Kidney (tissue), 14 donors: ENCODE data around the gene HAPLN2. TPM values are rescaled to one million over a fixed set of nuclear protein-coding genes. Genes with fewer than 3 reads are reported as not detected.
A peak's percentile ranks its signal among the peaks of the same experiment; 100 is the strongest.

Source experiments
- DNase-seq, 5 donors: peaks; one replicate each; pipeline ENCODE4 v3.0.0-alpha.2; 2013 to 2020
- FAIRE-seq: peaks from 2 replicates; lab custom pipeline; 2012; peaks lifted over from hg19 to GRCh38; lab: Jason Lieb, UNC
- H3K27ac ChIP-seq, 2 donors: one replicate each; pipeline ENCODE4 v1.7.0; 2013; ENCODE audit warnings: low read depth in 2 of 2, low read length in 2 of 2, inconsistent platforms in 1 of 2
- H3K27me3 ChIP-seq: one replicate; pipeline ENCODE4 v1.7.1; 2013; ENCODE audit warnings: low read length, inconsistent platforms; ENCODE audit not compliant: control insufficient read depth, insufficient read depth
- H3K36me3 ChIP-seq, 3 donors: one replicate each; pipeline versions ENCODE4 v1.7.0 to v1.7.1; 2013; ENCODE audit warnings: low read length in 3 of 3, control low read depth in 1 of 3, inconsistent platforms in 1 of 3; ENCODE audit not compliant: insufficient read depth in 3 of 3, control insufficient read depth in 2 of 3
- H3K4me1 ChIP-seq, 3 donors: one replicate each; pipeline versions ENCODE4 v1.7.0 to v1.7.1; 2013; ENCODE audit warnings: low read length in 3 of 3, inconsistent platforms in 1 of 3, low read depth in 1 of 3; ENCODE audit not compliant: control insufficient read depth in 2 of 3, insufficient read depth in 2 of 3
- H3K4me3 ChIP-seq, 3 donors: one replicate each; pipeline versions ENCODE4 v1.7.0 to v1.8.1; 2013; ENCODE audit warnings: low read length in 3 of 3, control low read depth in 1 of 3, inconsistent platforms in 1 of 3
- H3K9ac ChIP-seq, 3 donors: one replicate each; pipeline versions ENCODE4 v1.7.0 to v1.7.1; 2013; ENCODE audit warnings: low read length in 3 of 3, control low read depth in 1 of 3, inconsistent platforms in 1 of 3
- H3K9me3 ChIP-seq, 3 donors: one replicate each; pipeline versions ENCODE4 v1.7.0 to v1.7.1; 2013; ENCODE audit warnings: low read length in 3 of 3, control low read depth in 1 of 3, inconsistent platforms in 1 of 3; ENCODE audit not compliant: control insufficient read depth in 2 of 3, insufficient read depth in 1 of 3
- intact Hi-C: fragments of 100-400 bp; cut with DNase I; formaldehyde crosslinking; loops from one replicate; pipeline ENCODE4 v1.11.1; 2022
- polyA plus RNA-seq: library from polyadenylated mRNA; stranded (reverse); fragments of 350-450 nt; fragmentation: Illumina TruSeq; extraction: RNeasy Lipid Tissue Mini Kit (QIAGEN cat#74804); gene quantifications from one replicate; pipeline ENCODE4 v1.2.3, GENCODE V29; 2014; ENCODE audit warnings: low read depth, low replicate concordance; ENCODE audit not compliant: insufficient read depth
- total RNA-seq: library from RNA; stranded (reverse); fragmentation: NEBNext Ultra II Directional; extraction: Animal tissue kit (Norgen Biotek cat#: 25700); gene quantifications from one replicate; pipeline ENCODE4 v1.2.1, GENCODE V29; 2021
- TF ChIP-seq, protein P1 (sequence below): IDR thresholded peaks from 3 replicates; pipeline ENCODE4 v1.5.1; 2012; ENCODE audit warnings: mild to moderate bottlenecking, moderate library complexity, borderline replicate concordance; ENCODE audit not compliant: insufficient read depth; ENCODE audit errors: extremely low read depth
- donor health status: control.
- donor health status: control.
- donor health status: control.
- donor health status: control.
- donor health status: control.
- donor health status: DM: yes; HTN: yes; CAD: no.
- donor health status: Normal renal cell carcinoma (clear cell type).

Gene HAPLN2
- total and polyA plus RNA-seq, 2 donors from 2014 or later = 0.30 to 1.9 TPM

DNA sequence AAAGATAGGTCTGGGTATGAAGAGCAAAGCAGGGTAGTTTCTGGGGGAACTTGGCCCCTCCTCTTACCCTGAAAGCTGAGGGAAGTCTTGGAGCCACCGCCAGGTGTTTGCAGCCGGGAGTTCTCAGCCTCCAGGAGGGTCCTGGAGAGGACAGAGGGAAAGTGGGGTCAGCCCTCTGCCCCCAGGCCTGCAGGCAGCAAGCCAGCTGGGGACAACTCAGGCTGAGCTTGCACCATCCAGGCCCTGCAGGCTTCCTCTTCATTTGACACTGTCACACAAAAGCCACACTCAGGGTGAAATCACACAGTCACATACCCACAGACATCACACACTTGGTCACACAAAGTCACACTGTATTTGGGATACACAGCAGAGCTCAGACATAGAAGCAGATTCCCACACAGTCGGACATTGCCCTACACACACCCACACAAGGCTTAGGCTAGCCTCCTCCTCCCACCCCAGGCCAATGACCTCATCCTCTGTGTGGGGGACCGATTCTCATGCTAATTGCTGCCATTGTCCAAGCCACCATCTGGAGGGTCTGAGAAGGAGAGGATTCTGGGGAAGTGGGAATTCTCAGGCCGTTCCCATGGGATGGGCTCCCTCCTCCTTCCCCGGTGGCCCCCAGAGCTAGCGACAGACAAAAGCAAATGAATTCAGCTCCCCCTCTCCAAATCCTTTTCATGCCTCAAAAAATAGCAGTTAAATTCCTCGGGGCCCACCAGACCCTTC lies 54.3 kb downstream of the HAPLN2 start:
- TF ChIP-seq, protein P1, sequence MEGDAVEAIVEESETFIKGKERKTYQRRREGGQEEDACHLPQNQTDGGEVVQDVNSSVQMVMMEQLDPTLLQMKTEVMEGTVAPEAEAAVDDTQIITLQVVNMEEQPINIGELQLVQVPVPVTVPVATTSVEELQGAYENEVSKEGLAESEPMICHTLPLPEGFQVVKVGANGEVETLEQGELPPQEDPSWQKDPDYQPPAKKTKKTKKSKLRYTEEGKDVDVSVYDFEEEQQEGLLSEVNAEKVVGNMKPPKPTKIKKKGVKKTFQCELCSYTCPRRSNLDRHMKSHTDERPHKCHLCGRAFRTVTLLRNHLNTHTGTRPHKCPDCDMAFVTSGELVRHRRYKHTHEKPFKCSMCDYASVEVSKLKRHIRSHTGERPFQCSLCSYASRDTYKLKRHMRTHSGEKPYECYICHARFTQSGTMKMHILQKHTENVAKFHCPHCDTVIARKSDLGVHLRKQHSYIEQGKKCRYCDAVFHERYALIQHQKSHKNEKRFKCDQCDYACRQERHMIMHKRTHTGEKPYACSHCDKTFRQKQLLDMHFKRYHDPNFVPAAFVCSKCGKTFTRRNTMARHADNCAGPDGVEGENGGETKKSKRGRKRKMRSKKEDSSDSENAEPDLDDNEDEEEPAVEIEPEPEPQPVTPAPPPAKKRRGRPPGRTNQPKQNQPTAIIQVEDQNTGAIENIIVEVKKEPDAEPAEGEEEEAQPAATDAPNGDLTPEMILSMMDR = no peak
- H3K27me3 ChIP-seq = peaks cover 10% of the 10 kb centered on the region
- DNase-seq (peak in 3 of 5 donors; percentile 61 to 85 (median 70)), FAIRE-seq (no peak)
- no peak overlapping the region for H3K9ac ChIP-seq
- H3K27ac ChIP-seq = peak overlapping the region in 1 of 2 donors; percentile 14
- intact Hi-C loops = no loop called here
- H3K9me3 ChIP-seq = no peaks in the 10 kb centered on the region
- H3K36me3 ChIP-seq = peaks cover 0 to 2% (median 0%) of the 10 kb centered on the region in 3 donors
- H3K4me1 ChIP-seq = peaks cover 3 to 16% (median 6%) of the 10 kb centered on the region in 3 donors
- H3K4me3 ChIP-seq = no peak overlapping the region

Other genes with a start within 250 kb of the HAPLN2 start
- 49.3 TPM for gene MEF2D, start 118.6 kb upstream of the HAPLN2 start, total RNA-seq
- gene MEF2D, start 118.6 kb upstream of the HAPLN2 start, polyA plus RNA-seq = 13.7 TPM
- gene IQGAP3, start 46.9 kb upstream of the HAPLN2 start, total RNA-seq = 1.7 TPM
- 0.13 TPM for gene IQGAP3, start 46.9 kb upstream of the HAPLN2 start, polyA plus RNA-seq
- 0.57 TPM for gene TTC24, start 39.7 kb upstream of the HAPLN2 start, total RNA-seq
- gene TTC24, start 39.7 kb upstream of the HAPLN2 start, polyA plus RNA-seq = not detected
- gene NAXE, start 27.6 kb upstream of the HAPLN2 start, total RNA-seq = 78.0 TPM
- 221 TPM for gene NAXE, start 27.6 kb upstream of the HAPLN2 start, polyA plus RNA-seq
- 24.0 TPM for gene GPATCH4, start 17.9 kb upstream of the HAPLN2 start, total RNA-seq
- gene GPATCH4, start 17.9 kb upstream of the HAPLN2 start, polyA plus RNA-seq = 26.2 TPM
- gene BCAN, start 22.7 kb downstream of the HAPLN2 start, total RNA-seq = 0.19 TPM
- gene BCAN, start 22.7 kb downstream of the HAPLN2 start, polyA plus RNA-seq = 0.45 TPM
- gene NES, start 58.0 kb downstream of the HAPLN2 start, total RNA-seq = 50.7 TPM
- gene NES, start 58.0 kb downstream of the HAPLN2 start, polyA plus RNA-seq = 44.3 TPM
- gene CRABP2, start 86.2 kb downstream of the HAPLN2 start, total RNA-seq = 15.2 TPM
- gene CRABP2, start 86.2 kb downstream of the HAPLN2 start, polyA plus RNA-seq = 21.6 TPM
- 35.2 TPM for gene METTL25B, start 109.1 kb downstream of the HAPLN2 start, total RNA-seq
- gene METTL25B, start 109.1 kb downstream of the HAPLN2 start, polyA plus RNA-seq = 29.4 TPM
- gene ISG20L2, start 109.4 kb downstream of the HAPLN2 start, total RNA-seq = 23.3 TPM
- gene ISG20L2, start 109.4 kb downstream of the HAPLN2 start, polyA plus RNA-seq = 13.3 TPM
- gene MRPL24, start 121.7 kb downstream of the HAPLN2 start, total RNA-seq = 71.9 TPM
- 174 TPM for gene MRPL24, start 121.7 kb downstream of the HAPLN2 start, polyA plus RNA-seq
- 198 TPM for gene HDGF, start 132.3 kb downstream of the HAPLN2 start, total RNA-seq
- gene HDGF, start 132.3 kb downstream of the HAPLN2 start, polyA plus RNA-seq = 206 TPM
- gene PRCC, start 148.1 kb downstream of the HAPLN2 start, total RNA-seq = 52.8 TPM
- 50.5 TPM for gene PRCC, start 148.1 kb downstream of the HAPLN2 start, polyA plus RNA-seq
- 4.3 TPM for gene SH2D2A, start 197.4 kb downstream of the HAPLN2 start, total RNA-seq
- gene SH2D2A, start 197.4 kb downstream of the HAPLN2 start, polyA plus RNA-seq = 0.32 TPM
- gene INSRR, start 239.7 kb downstream of the HAPLN2 start, total RNA-seq = 0.35 TPM
- 2.4 TPM for gene INSRR, start 239.7 kb downstream of the HAPLN2 start, polyA plus RNA-seq
- gene NTRK1, start 241.4 kb downstream of the HAPLN2 start, total RNA-seq = 1.0 TPM
- gene NTRK1, start 241.4 kb downstream of the HAPLN2 start, polyA plus RNA-seq = 1.3 TPM